CD8-positive, alpha-beta memory T cell (primary cell): ENCODE measurements around the gene ZNF714. TPM values are rescaled to one million over a fixed set of nuclear protein-coding genes. Genes with fewer than 3 reads are reported as not detected.

ENCODE experiments used
- CTCF ChIA-PET: fragments of 350-600 bp; sonication (Branson Sonifier 250); formaldehyde crosslinking; loops from one replicate; lab custom pipeline; 2021; ENCODE audit warnings: antibody characterized with exemption; lab: Charles Lee
- POLR2A ChIA-PET: fragments of 350-600 bp; sonication (Branson Sonifier 250); formaldehyde crosslinking; loops from one replicate; lab custom pipeline; 2021; ENCODE audit warnings: antibody characterized with exemption; lab: Charles Lee
- DNase-seq, 5 donors: peaks; one replicate each; pipeline versions ENCODE4 v3.0.0 to v3.0.0-alpha.2; 2020 to 2022; ENCODE audit warnings: mixed read lengths in 1 of 5
- H3K27ac ChIP-seq: one replicate; pipeline ENCODE4 v1.7.0; 2013; ENCODE audit warnings: low read depth, mild to moderate bottlenecking, low read length, moderate library complexity
- H3K27me3 ChIP-seq: 2 replicates; pipeline ENCODE4 v1.7.0; 2013; ENCODE audit warnings: low read length, mild to moderate bottlenecking; ENCODE audit not compliant: insufficient read depth, poor library complexity, severe bottlenecking
- H3K36me3 ChIP-seq: 2 replicates; pipeline ENCODE4 v1.7.0; 2013; ENCODE audit warnings: mild to moderate bottlenecking, low read length, moderate library complexity; ENCODE audit not compliant: insufficient read depth
- H3K4me1 ChIP-seq: 2 replicates; pipeline ENCODE4 v1.7.0; 2013; ENCODE audit warnings: mild to moderate bottlenecking, low read length, moderate library complexity; ENCODE audit not compliant: insufficient read depth
- H3K4me3 ChIP-seq: 2 replicates; pipeline ENCODE4 v1.7.0; 2013; ENCODE audit warnings: mild to moderate bottlenecking, low read length
- H3K9me3 ChIP-seq: 2 replicates; pipeline ENCODE4 v1.7.0; 2013; ENCODE audit warnings: mild to moderate bottlenecking, low read length
- H3K27ac Mint-ChIP-seq, 8 donors: one replicate each; pipeline ENCODE4 v1.8.0; 2020 to 2021; ENCODE audit warnings: mixed read lengths in 8 of 8, mild to moderate bottlenecking in 6 of 8, inconsistent platforms in 3 of 8, moderate library complexity in 3 of 8
- H3K27me3 Mint-ChIP-seq, 2 donors: one replicate each; pipeline ENCODE4 v1.8.0; 2020 to 2021; ENCODE audit warnings: mixed read lengths in 2 of 2, mild to moderate bottlenecking in 1 of 2, moderate library complexity in 1 of 2
- H3K36me3 Mint-ChIP-seq, 3 donors: one replicate each; pipeline ENCODE4 v1.8.0; 2020 to 2021; ENCODE audit warnings: mixed read lengths in 3 of 3, inconsistent platforms in 1 of 3, mild to moderate bottlenecking in 1 of 3
- H3K4me1 Mint-ChIP-seq, 3 donors: one replicate each; pipeline ENCODE4 v1.8.0; 2020 to 2021; ENCODE audit warnings: mixed read lengths in 3 of 3, inconsistent platforms in 1 of 3, mild to moderate bottlenecking in 1 of 3
- H3K4me3 Mint-ChIP-seq, 7 donors: one replicate each; pipeline ENCODE4 v1.8.0; 2020 to 2021; ENCODE audit warnings: mixed read lengths in 7 of 7, mild to moderate bottlenecking in 6 of 7, moderate library complexity in 4 of 7, inconsistent platforms in 2 of 7
- H3K9me3 Mint-ChIP-seq, 5 donors: one replicate each; pipeline ENCODE4 v1.8.0; 2020 to 2022; ENCODE audit warnings: mixed read lengths in 5 of 5, mild to moderate bottlenecking in 3 of 5, moderate library complexity in 2 of 5, inconsistent platforms in 1 of 5
- polyA plus RNA-seq: library from polyadenylated mRNA; unstranded; fragments of 300-500 nt; fragmentation: Illumina TruSeq; gene quantifications from one replicate; pipeline ENCODE4 v1.2.3, GENCODE V29; 2021
- total RNA-seq, 2 experiments: library from RNA; stranded (reverse); gene quantifications; one replicate each; pipeline ENCODE4 v1.2.3, GENCODE V29; 2021

ZNF714 gene
- total and polyA plus RNA-seq, 3 experiments from 2014 or later, result 11.2 to 14.4 (median 14.3) TPM

- CTCF ChIA-PET, result no interaction called here
- no peak overlapping the region for H3K27ac Mint-ChIP-seq
- no peaks in the 10 kb centered on the region for H3K4me1 Mint-ChIP-seq
- H3K4me3 Mint-ChIP-seq, result no peak overlapping the region
- Histone ChIP-seq H3K36me3 (peaks cover 6% of the 10 kb centered on the region), H3K4me1 (no peaks in the 10 kb centered on the region), H3K27me3 (no peaks in the 10 kb centered on the region), H3K9me3 (no peaks in the 10 kb centered on the region), H3K4me3 (no peak overlapping the region), H3K27ac (no peak overlapping the region)
- peaks cover 37 to 58% (median 44%) of the 10 kb centered on the region in 3 donors for H3K36me3 Mint-ChIP-seq
- POLR2A ChIA-PET, result no interaction called here
- peaks cover 16 to 50% (median 25%) of the 10 kb centered on the region in 5 donors for H3K9me3 Mint-ChIP-seq
- H3K27me3 Mint-ChIP-seq, result no peaks in the 10 kb centered on the region
- DNase-seq, result no peak
These were observed 35.3 kb downstream of the ZNF714 start for GRCh38 chr19:21117041-21117907.

GRCh38 chr19:21126078-21126477 lies 44.1 kb downstream of the ZNF714 start:
- POLR2A ChIA-PET, result no interaction called here
- no peak overlapping the region for H3K4me3 ChIP-seq
- no peaks in the 10 kb centered on the region for H3K4me1 ChIP-seq
- Mint-ChIP-seq H3K4me1 (no peaks in the 10 kb centered on the region), H3K36me3 (peaks cover 2 to 32% (median 2%) of the 10 kb centered on the region in 3 donors), H3K27ac (no peak overlapping the region), H3K27me3 (peaks cover 0 to 4% of the 10 kb centered on the region in 2 donors), H3K4me3 (no peak overlapping the region), H3K9me3 (peaks cover 0 to 18% (median 3%) of the 10 kb centered on the region in 5 donors)
- CTCF ChIA-PET, result no interaction called here
- no peak overlapping the region for H3K27ac ChIP-seq
- H3K9me3 ChIP-seq, result no peaks in the 10 kb centered on the region
- H3K27me3 ChIP-seq, result no peaks in the 10 kb centered on the region
- no peak for DNase-seq
- H3K36me3 ChIP-seq, result no peaks in the 10 kb centered on the region

- no peaks in the 10 kb centered on the region for H3K36me3 ChIP-seq
- no peaks in the 10 kb centered on the region for H3K9me3 ChIP-seq
- Mint-ChIP-seq H3K27ac (no peak overlapping the region), H3K36me3 (peaks cover 2 to 28% (median 2%) of the 10 kb centered on the region in 3 donors), H3K27me3 (peaks cover 0 to 4% of the 10 kb centered on the region in 2 donors), H3K4me3 (no peak overlapping the region), H3K9me3 (peaks cover 0 to 15% (median 3%) of the 10 kb centered on the region in 5 donors), H3K4me1 (no peaks in the 10 kb centered on the region)
- ChIA-PET POLR2A (no interaction called here), CTCF (no interaction called here)
- no peak overlapping the region for H3K4me3 ChIP-seq
- peak overlapping the region; percentile 2 for H3K27ac ChIP-seq
- no peaks in the 10 kb centered on the region for H3K27me3 ChIP-seq
- no peak for DNase-seq
- H3K4me1 ChIP-seq, result no peaks in the 10 kb centered on the region
These were observed 45.0 kb downstream of the ZNF714 start for GRCh38 chr19:21127001-21127400.

- Mint-ChIP-seq H3K36me3 (peaks cover 0 to 26% (median 2%) of the 10 kb centered on the region in 3 donors), H3K9me3 (peaks cover 0 to 13% (median 3%) of the 10 kb centered on the region in 5 donors), H3K4me3 (no peak overlapping the region), H3K27me3 (peaks cover 0 to 4% of the 10 kb centered on the region in 2 donors), H3K4me1 (no peaks in the 10 kb centered on the region), H3K27ac (no peak overlapping the region)
- CTCF ChIA-PET, result no interaction called here
- H3K36me3 ChIP-seq, result no peaks in the 10 kb centered on the region
- DNase-seq, result no peak
- POLR2A ChIA-PET, result no interaction called here
- H3K9me3 ChIP-seq, result no peaks in the 10 kb centered on the region
- H3K27ac ChIP-seq, result no peak overlapping the region
- no peaks in the 10 kb centered on the region for H3K27me3 ChIP-seq
- H3K4me1 ChIP-seq, result no peaks in the 10 kb centered on the region
- no peak overlapping the region for H3K4me3 ChIP-seq
These were observed 45.9 kb downstream of the ZNF714 start for GRCh38 chr19:21127898-21128297.

- ChIA-PET POLR2A (no interaction called here), CTCF (no interaction called here)
- peaks cover 4 to 15% of the 10 kb centered on the region in 2 donors for H3K27me3 Mint-ChIP-seq
- peak overlapping the region; percentile 51 for H3K27ac ChIP-seq
- H3K4me1 Mint-ChIP-seq, result no peaks in the 10 kb centered on the region
- DNase-seq, result no peak
- H3K36me3 ChIP-seq, result no peaks in the 10 kb centered on the region
- no peaks in the 10 kb centered on the region for H3K27me3 ChIP-seq
- H3K9me3 Mint-ChIP-seq, result peaks cover 0 to 13% (median 3%) of the 10 kb centered on the region in 5 donors
- H3K9me3 ChIP-seq, result no peaks in the 10 kb centered on the region
- H3K36me3 Mint-ChIP-seq, result peaks cover 0 to 29% (median 2%) of the 10 kb centered on the region in 3 donors
- H3K4me3 Mint-ChIP-seq, result no peak overlapping the region
- H3K4me3 ChIP-seq, result no peak overlapping the region
- no peak overlapping the region for H3K27ac Mint-ChIP-seq
- no peaks in the 10 kb centered on the region for H3K4me1 ChIP-seq
These were observed 47.1 kb downstream of the ZNF714 start for GRCh38 chr19:21128901-21129698.

GRCh38 chr19:21130097-21130775 lies 48.2 kb downstream of the ZNF714 start:
- no peaks in the 10 kb centered on the region for H3K36me3 ChIP-seq
- H3K9me3 ChIP-seq, result no peaks in the 10 kb centered on the region
- no peak overlapping the region for H3K27ac ChIP-seq
- peaks cover 0 to 31% (median 2%) of the 10 kb centered on the region in 3 donors for H3K36me3 Mint-ChIP-seq
- no peaks in the 10 kb centered on the region for H3K4me1 Mint-ChIP-seq
- H3K4me3 ChIP-seq, result no peak overlapping the region
- peaks cover 0 to 11% (median 3%) of the 10 kb centered on the region in 5 donors for H3K9me3 Mint-ChIP-seq
- POLR2A ChIA-PET, result no interaction called here
- no peak overlapping the region for H3K27ac Mint-ChIP-seq
- CTCF ChIA-PET, result no interaction called here
- H3K4me1 ChIP-seq, result no peaks in the 10 kb centered on the region
- DNase-seq, result no peak
- peaks cover 8 to 22% of the 10 kb centered on the region in 2 donors for H3K27me3 Mint-ChIP-seq
- no peaks in the 10 kb centered on the region for H3K27me3 ChIP-seq
- H3K4me3 Mint-ChIP-seq, result no peak overlapping the region

GRCh38 chr19:21133633-21134032 lies 51.6 kb downstream of the ZNF714 start:
- Mint-ChIP-seq H3K36me3 (peaks cover 0 to 14% (median 0%) of the 10 kb centered on the region in 3 donors), H3K27me3 (peaks cover 8 to 22% of the 10 kb centered on the region in 2 donors), H3K9me3 (peaks cover 0 to 11% (median 3%) of the 10 kb centered on the region in 5 donors), H3K27ac (no peak overlapping the region), H3K4me3 (no peak overlapping the region), H3K4me1 (no peaks in the 10 kb centered on the region)
- ChIA-PET POLR2A (no interaction called here), CTCF (no interaction called here)
- no peaks in the 10 kb centered on the region for H3K27me3 ChIP-seq
- H3K9me3 ChIP-seq, result no peaks in the 10 kb centered on the region
- no peaks in the 10 kb centered on the region for H3K4me1 ChIP-seq
- no peak overlapping the region for H3K27ac ChIP-seq
- no peaks in the 10 kb centered on the region for H3K36me3 ChIP-seq
- DNase-seq, result no peak
- no peak overlapping the region for H3K4me3 ChIP-seq
